HG03175 (cell line): Measurements from ENCODE around the gene WNT2B.

ENCODE experiments used
- ATAC-seq: cut with Tn5 transposase; IDR thresholded peaks from one replicate; pipeline ENCODE4 v1.9.1; 2021; ENCODE audit warnings: mild to moderate bottlenecking, moderate library complexity; ENCODE audit not compliant: unreplicated experiment

WNT2B gene

DNA sequence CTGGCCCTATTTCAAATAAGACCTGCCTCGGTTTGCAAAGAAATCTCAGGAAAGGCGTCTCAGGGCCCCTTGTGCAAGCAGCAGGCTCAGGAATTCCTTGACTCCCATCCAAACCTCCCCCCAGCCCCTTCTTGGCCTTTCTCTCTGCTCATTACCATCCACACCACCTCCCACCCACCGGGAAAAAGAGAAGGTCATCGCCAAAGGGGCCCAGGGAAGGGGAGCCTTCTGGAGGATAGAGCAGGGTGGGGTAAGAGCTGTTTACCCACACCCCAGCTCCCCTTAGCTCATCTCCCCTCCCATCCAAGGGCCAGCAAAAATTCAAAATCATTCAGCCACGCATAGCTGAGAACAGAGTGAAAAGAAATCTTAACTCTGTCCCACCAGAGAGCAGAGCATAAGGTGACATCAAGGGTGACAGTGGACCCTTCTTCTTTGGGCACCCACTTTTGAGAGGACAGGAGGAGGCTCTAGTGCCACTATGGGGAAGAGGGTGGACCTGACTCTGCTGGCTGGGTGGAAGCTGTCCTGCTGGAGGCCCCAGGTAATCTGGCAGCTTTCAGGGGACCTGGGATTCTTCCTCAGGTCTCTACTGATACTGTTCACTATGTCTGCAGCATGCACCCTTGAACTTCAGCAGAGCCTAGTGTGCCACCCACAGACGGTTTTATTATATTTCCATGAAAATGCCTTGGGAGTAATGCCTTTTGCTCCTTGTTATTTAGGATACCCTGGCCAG, 3.9 kb upstream of the WNT2B start:
- no peak for ATAC-seq

DNA sequence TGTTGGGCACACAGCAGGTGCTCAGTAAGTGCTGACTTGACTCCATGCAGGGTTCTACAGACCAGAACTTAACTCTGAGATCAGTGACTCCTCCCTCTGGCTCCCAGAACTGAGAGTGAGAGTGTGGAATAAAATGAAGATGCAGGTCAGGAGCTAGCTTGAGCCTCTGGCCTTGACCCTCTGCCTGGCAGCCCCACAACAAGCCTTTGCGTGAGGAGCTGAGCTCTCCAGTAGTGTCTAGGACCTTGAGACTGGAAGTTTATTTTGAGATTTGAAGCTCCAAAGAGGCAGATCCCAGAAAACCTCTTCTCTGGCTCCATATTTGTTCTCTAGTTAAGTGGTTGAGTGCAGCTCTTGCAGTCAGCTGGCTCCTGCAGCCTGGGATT, 3.4 kb upstream of the WNT2B start:
- no peak for ATAC-seq

DNA sequence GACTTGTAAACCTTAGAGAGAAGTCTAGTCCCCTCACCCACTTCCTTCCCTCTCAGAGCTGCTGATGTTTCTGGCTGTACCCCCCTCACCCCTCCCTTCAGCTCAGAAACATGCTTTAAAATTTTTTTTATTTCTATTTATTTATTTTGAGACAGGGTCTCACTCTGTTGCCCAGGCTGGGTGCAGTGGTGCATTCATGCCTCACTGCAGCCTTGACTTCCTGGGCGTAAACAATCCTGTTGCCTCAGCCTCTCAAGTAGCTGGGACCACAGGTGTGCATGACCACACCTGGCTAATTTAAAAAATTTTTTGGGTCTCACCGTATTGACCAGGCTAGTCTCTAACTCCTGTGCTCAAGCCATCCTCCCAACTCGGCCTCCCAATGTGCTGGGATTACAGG, 2.9 kb upstream of the WNT2B start:
- no peak for ATAC-seq

DNA sequence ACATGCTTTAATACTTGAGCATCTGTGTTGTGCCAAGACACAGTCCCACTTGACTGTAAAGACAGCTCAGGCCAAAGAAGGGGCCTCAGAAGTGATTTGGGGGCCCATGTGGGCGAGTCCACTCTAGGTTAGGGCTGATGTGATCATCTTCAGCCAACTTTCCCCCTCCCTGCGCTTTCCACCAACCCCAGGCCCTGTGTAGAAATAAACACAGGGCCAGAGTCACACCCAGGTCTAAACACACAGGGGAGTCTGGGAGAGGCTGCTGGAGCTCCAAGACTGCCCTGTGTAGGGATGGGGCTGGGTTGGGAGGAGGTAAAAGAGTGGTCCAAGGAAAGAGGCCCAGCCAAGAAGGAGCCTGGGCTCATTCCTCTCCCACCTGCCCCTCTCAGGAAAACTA, 2.5 kb upstream of the WNT2B start:
- ATAC-seq, result no peak

DNA sequence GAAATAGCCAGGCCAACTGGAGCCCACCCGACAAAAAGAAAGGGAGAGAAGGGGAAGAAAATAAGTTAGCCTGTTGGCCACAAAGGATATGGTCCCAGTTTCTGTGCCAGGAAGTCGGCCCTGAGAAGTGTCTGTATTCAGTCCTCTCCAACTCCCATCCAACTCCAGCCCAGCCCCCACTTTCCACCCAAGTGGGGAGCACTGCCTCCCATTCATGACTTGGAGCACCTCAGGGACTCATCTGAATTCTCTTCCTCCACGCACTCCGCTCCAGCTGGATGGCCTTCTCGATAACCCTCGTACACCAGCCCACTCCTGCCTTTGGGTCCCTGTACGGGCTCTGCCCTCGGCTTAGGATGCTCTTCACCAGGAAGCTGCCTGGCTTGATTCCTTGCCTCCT, 2.0 kb upstream of the WNT2B start:
- no peak for ATAC-seq

DNA sequence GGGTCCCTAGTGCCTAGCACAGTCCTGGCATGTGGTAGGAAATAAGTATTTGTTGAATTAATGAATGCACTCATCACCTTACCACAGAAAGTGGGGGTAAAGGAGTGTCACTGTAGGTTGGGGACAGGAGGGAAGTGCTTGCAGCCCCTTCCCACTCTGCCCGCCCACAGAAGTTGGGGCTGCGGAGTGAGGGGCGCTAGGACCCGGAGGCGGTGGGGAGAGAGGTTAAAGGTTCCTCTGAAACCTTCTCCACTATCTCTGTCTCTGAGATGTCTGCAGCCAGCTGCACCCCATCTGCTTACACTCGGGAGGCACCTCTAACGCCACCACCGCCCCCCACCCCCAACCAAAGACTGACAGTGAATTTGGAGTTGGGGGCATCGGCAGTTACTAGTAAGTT, 1.4 kb upstream of the WNT2B start:
- ATAC-seq, result no peak

DNA sequence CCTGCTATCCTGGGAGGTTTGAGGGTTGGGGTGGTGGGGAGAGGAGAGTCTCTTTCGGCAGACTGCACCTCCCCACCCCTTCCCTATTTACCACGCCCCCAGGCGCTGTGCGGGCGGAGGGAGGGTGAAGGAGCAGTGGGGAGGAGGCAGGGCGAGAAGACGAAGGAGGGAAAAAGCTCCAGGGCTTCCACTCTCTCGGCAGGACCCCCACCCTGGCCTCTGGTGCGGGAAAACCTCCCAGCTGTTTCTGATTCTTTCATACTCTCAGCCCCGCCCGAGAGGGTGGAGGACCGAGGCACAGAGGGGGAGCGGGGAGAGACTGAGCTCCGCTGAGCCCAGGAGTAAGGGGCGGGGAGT, 866 bp upstream of the WNT2B start:
- no peak for ATAC-seq

DNA sequence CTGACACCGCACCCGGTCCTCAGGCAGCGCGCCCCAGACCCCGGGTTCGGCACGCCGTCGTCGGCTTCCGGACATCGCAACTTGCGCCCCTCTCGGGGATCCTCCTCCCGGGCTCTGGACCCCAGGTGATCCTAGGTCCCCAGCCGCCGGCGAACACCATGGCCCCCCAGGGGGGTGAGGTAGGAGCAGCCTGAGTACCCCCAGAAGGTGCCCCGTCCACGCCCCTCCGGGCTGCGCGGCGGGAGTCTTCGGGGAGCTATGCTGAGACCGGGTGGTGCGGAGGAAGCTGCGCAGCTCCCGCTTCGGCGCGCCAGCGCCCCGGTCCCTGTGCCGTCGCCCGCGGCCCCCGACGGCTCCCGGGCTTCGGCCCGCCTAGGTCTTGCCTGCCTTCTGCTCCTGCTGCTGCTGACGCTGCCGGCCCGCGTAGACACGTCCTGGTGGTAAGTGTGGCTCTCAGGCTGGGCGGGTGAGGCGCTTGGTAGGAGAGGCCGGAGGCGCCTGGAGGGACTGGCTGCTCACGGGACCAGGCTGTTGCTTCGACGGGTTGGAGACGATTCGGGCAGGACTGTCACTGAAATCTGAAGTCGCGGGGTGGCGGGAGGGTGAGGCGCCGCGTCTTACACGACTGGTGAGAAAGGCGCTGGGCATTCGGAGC, 367 bp downstream of the WNT2B start:
- ATAC-seq, result no peak

DNA sequence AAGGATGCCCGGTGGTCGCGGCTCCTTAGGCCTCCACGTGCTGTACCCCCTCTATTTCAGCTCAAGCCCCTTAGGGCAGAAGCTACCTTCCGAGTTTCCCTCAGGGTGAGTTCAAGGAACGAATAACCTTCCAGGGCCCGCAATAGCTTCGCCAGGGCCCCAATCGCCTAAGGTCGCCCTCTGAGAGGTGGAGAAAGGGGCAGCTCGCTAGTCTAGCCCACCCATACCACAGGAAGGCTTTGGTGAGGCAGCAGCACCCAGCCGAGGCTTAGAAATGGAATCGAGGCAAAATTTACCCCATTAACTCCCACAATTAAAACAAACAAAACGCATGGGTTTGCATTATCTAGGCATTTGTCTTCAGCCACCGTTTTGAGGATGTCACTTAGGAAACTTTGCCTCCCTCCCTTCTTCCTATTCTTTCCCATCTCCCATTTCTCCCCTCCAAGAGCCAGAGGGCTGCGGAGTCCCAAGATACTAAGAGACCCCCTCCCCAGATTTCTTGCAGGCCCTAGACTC, 954 bp downstream of the WNT2B start:
- no peak for ATAC-seq

DNA sequence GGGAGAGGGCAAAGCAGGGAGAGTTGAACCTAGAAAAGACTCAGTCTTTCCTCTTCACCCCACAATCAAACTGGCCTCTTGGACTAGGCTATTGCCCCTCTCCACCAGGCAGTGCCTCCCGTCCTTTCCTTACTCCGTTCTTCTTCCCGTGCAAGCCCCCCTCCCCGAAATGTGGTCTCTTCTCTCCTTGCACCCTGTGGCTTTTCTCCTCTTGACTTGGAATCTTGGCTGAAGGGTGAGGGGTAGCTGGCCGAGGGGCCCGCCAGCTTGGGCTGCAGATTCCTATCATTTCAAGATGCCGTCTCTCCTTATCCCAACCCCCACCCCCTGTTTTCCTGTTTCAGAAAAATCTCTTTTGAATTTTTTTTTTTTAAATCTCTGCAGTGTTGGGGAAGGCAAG, 1.6 kb downstream of the WNT2B start:
- ATAC-seq, result no peak

DNA sequence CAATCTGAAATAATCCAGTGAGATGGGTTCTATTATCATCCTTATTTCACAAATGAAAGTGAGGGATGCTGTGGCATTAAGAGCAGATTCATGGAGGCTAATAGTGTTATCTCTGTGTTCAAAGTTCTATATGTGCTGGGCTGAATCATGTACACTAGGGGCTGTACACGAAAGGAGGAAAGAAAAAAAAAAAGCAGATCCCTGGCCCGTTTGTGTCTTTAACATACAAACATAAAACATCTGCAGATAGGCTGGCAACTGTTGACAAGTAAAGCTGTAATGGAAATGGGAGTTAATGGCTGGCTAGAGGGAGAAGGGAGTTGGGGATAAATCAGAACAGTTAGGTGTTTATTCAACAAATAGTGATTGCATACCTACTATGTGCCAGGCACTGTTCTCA, 3.1 kb downstream of the WNT2B start:
- no peak for ATAC-seq

DNA sequence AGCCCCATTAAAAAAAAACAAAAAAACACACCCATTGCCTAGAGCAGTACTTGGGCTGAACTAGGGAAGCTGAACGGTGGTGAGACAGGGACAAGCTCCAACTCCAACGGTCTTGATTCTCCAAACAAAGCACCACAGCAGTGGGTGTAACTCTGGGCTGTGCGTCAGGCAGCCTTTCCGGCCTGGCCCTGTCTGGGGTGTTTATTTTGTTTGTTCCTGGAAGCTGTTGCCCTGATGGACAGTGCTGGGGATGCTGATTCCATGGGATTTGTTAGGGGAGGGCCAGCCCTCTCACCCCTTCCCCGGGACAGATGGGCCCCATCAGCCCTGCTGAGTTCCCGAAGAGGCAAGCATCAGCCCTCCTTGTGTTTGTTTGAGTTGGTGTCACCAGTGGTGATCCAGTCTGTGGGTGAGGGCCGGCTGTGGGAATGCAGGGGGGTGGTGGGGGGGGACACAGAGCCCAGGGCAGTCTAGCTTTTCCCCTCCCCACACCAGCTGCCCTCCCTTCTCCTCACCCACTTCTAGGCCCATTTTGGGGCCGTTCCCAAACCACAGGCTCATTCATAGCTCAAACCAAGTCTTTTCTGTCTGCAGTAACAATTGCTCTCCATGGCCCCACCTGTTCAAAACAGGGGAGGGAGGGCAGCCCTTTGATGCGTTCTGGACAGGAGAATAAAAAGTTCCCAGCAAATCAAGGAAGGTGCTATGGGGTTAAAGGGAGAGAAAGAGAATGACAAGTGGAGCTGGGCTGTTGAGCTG, 4.5 kb downstream of the WNT2B start:
- no peak for ATAC-seq

DNA sequence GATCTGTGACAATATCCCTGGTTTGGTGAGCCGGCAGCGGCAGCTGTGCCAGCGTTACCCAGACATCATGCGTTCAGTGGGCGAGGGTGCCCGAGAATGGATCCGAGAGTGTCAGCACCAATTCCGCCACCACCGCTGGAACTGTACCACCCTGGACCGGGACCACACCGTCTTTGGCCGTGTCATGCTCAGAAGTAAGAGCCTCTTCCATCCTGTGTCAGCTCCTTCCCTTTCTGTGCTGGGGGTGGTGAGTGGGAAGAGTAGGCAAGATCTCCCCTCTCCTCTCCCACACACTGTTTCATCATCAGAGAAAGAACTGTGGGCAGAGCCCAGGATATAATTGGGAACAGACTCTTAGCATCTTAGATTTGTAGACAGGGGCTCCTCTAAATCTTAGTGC, 6.1 kb downstream of the WNT2B start:
- ATAC-seq, result no peak

DNA sequence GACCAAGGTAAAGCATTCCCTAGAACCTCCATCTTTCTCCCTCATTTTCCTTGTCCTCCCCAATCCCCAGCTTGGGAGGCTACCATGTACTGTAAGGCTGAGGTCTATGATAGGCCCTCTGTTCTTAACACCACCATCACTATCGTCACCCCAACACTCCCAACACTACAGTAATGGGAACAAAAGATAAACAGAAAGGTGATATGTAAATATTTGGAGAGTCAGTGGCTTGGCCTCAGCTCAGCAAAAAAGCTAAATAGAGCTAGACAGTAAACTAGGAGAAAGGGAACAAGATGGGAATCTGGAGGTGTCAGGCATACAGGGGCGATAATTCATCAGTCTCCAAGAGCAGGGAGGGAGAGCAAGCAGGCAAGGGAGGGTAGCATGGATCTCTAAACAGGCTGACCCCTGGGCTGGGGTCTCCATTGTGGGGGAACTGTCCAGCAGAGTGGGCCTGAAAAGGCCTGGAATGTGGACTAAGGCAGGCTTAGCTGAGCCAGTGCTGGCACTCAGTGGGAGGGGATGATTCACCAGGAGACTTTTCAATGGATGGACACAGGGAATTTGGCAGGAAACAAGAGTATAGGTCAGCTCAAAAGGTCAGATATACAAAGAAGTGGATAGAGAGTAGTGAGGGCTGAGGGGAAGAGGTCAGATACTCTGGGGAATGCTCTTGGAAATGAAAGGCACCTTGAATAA, 6.7 kb downstream of the WNT2B start:
- no peak for ATAC-seq

DNA sequence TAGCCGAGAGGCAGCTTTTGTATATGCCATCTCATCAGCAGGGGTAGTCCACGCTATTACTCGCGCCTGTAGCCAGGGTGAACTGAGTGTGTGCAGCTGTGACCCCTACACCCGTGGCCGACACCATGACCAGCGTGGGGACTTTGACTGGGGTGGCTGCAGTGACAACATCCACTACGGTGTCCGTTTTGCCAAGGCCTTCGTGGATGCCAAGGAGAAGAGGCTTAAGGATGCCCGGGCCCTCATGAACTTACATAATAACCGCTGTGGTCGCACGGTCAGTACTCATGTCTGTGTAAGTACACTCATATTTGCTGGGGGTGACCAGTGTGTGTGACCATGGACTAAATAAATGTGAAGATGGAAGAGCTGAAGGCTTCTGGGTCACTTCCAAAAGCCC, 7.4 kb downstream of the WNT2B start:
- ATAC-seq, result no peak

DNA sequence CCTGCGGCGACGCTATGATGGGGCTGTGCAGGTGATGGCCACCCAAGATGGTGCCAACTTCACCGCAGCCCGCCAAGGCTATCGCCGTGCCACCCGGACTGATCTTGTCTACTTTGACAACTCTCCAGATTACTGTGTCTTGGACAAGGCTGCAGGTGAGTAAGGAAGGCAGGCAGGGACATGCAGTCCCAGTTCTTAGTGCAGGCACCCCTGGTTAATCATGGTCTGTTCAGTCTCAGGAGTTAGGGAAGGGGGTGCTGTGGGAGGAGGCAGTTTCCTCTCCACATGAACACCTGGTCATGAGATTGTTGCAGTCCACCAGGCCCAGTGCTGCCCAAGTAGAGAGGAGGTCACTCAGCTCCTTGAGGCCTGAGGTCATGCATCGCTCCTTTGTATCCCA, 8.5 kb downstream of the WNT2B start:
- ATAC-seq, result no peak

DNA sequence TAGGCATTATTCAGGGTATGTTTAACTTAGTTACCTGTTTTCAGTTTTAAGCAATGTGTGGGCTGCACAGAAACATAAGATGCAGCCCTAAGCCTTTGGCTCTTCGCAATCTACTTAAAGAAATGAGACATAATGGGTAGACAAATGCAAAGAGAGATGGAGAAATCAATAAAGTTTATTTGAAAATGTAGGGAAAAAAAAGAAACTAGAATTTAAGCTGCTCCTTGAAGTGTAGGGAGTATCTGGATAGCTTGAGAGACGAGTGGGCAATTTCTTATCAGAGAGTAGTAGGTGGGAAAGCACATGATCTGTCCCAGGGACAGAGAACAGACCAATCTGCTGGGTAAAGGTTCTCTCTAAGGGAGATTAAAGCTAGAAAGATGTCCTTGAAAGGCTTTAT, 8.9 kb downstream of the WNT2B start:
- no peak for ATAC-seq

DNA sequence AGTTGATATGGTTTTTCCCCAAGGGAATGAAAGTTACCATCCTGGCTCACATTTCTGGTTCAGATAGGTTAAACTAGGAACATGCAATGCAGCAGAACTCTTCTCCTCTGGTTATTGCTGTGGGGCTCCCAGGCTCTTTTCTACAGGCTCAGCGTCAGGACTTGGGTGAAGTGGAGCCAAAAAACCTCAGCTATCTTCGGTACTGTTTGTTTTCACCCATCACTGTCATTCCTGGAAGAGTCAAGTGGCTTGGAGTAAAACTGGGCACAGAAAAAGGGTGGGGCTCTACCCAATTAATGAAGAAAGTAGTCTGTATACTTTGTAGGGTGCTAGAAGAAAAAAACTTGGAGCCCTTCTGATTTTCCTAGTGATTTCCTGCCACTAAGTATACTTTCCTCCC, 9.4 kb downstream of the WNT2B start:
- no peak for ATAC-seq

DNA sequence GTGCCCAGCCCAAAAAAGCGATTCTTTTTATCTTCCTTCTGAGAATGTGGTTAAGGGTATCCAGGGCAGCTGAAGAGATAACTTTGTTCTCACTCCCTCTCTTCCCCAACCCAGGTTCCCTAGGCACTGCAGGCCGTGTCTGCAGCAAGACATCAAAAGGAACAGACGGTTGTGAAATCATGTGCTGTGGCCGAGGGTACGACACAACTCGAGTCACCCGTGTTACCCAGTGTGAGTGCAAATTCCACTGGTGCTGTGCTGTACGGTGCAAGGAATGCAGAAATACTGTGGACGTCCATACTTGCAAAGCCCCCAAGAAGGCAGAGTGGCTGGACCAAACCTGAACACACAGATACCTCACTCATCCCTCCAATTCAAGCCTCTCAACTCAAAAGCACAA, 11.4 kb downstream of the WNT2B start:
- ATAC-seq, result no peak

DNA sequence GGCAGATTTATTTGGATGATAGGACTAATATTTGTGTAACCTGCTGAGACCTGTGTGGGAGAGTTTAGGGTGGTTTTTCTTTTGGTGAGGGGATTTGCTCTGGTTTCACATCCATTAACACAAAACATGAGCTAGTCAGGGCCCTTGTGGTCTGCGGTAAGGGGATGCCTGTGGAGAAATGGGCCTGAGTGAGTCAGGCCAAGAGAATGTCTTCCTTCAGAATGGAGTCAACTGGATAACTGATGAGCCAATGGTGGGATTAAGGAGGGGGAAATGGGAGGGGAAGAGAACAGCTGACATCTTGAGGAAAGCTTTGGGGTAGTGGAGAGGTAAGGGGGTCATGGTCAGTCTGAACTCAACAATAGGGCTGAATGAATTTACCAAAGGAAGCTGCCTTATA, 13.9 kb downstream of the WNT2B start:
- ATAC-seq, result no peak

DNA sequence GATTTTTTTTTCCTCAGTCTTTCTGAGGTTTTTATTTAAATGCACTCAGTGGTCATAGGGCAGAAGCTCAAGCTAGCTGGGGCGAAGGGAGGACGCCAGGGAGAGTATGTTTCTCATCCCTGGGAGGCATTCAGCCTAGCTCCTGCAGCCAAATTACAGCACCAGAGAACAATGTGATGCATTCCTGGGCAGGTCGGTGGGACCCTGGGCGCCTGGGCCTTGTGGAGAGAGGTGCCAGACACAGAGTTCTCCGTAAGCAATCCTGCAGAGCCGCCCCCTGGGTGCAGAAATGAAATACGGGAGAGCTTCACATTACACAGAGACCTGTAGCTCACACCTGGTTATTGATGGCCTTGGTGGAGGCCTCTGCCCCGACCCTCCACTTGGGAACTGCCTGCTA, 15.5 kb downstream of the WNT2B start:
- ATAC-seq, result no peak

DNA sequence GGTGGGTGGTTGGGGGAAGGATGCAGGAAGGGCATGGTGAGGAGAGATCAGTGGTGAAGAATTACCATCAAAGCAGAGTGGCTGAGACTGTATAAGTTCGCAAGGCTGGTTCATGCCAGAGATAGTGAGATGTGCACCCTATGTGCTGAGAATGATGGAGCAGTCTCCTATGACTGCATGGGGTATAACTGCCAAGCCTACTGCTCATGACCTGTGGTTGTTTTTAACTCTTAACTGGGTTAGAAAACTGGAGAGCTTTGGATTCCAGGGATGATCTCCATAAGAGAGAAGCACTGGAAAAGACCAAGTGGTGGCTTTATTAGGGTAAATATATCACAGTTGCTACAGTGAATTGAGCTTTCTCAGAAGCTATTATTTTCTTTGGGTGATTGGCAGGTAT, 16.2 kb downstream of the WNT2B start:
- ATAC-seq, result no peak
